PFSK-1 (cell line): ENCODE data around the gene MN1.

Experiments
- POLR2AphosphoS5 ChIP-seq: IDR thresholded peaks from 2 replicates; pipeline ENCODE4 v1.6.1; 2012; ENCODE audit warnings: low read depth, mild to moderate bottlenecking, control low read depth, low read length, moderate library complexity
- TAF1 ChIP-seq: IDR thresholded peaks from 2 replicates; pipeline ENCODE4 v1.6.1; 2012; ENCODE audit warnings: low read length, control low read depth, borderline replicate concordance; ENCODE audit not compliant: insufficient read depth

DNA sequence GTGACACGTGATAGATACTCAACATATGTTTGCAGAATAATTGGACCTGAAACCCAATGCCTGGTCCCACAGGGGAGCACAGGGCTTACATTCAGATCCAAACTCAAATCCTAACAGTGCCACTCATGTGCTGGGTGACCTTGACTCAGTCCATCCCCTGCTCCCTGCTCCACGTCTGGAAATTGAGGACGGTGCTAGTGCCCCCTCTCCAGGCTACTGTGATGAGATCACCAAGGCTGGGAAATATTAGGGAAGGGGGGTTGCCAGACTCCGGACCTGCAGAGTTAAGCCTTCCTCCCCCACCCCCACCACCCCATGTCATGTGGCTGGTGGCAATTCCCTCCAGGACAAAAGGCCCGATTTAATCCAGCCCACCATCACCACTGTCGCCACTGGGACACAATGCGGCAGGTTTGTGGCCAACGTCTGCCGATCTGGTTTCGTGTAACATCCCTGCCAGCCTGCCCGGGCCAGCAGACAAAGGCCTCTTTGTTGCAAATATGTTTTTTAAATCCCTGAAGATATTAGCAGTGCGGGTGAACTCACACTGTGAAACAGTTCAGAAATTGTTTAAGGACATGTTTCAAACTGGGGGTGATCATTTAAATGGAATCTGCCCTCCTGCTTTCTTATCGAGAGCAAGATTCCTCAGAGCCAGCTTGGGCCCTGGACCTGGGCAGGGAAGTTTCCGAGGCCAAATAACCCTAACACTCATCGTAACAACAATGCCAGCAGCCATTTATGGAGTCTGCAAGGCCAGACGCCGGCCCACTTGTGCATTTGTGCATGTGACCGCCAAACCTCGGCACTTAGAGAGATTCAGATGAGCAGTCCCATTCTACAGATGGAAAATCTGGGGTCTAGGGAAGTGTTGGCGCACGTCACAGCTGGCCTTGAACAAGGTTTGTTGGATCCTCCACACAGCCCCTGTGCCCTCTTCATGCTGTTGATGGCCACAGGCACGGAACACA is 19.6 kb upstream of the MN1 start:
- no peak for TF ChIP-seq TAF1
- no peak for TF ChIP-seq POLR2AphosphoS5
